OCI-LY1 (cell line): Measurements from ENCODE around the gene PNLIPRP2.

ENCODE experiments used
- CTCF ChIP-seq: fragments of 200-600 bp; sonication (generic), shearing (Covaris generic); IDR thresholded peaks from 2 replicates; pipeline ENCODE4 v1.5.1; 2017; ENCODE audit warnings: mild to moderate bottlenecking, antibody characterized with exemption, low read length, moderate library complexity, mixed read lengths
- EZH2 ChIP-seq: fragments of 200-600 bp; sonication (generic), shearing (Covaris generic); IDR thresholded peaks from 2 replicates; pipeline ENCODE4 v1.8.0; 2017; ENCODE audit warnings: borderline replicate concordance, mixed run types, mild to moderate bottlenecking, antibody characterized with exemption, low read length, moderate library complexity, mixed read lengths

- TF ChIP-seq CTCF (no peak), EZH2 (no peak)
Measured at GRCh38 chr10:116665541-116666125, 44.9 kb downstream of the PNLIPRP2 start.
